SK-N-SH treated with all-trans-retinoic acid at 6 μM for 48 hours (cell line): ENCODE data around the gene RDH11.

ENCODE experiments used
- ATAC-seq: fragments of 200-7000 bp; cut with Tn5 transposase; 3 replicates; pipeline ENCODE4 v1.9.1; 2020; ENCODE audit warnings: mild to moderate bottlenecking, moderate library complexity
- ARNTL ChIP-seq: fragments of 450-650 bp; formaldehyde crosslinking; IDR thresholded peaks from 2 replicates; pipeline ENCODE4 v1.5.0; 2020; ENCODE audit warnings: low read depth, mild to moderate bottlenecking, moderate library complexity, borderline replicate concordance
- BACH2 ChIP-seq: fragments of 250-450 bp; sonication (Bioruptor Pico); IDR thresholded peaks from 2 replicates; pipeline ENCODE4 v1.9.0; 2021; ENCODE audit warnings: mild to moderate bottlenecking, borderline replicate concordance
- CREB5 ChIP-seq: fragments of 250-450 bp; sonication (Bioruptor Pico); IDR thresholded peaks from 2 replicates; pipeline ENCODE4 v1.5.1; 2020; ENCODE audit warnings: low read depth, mild to moderate bottlenecking, moderate library complexity
- CSDC2 ChIP-seq: fragments of 250-450 bp; sonication (Bioruptor Pico); IDR thresholded peaks from 2 replicates; pipeline ENCODE4 v1.5.0; 2020; ENCODE audit warnings: mild to moderate bottlenecking, moderate library complexity
- CSRNP3 ChIP-seq: fragments of 250-450 bp; sonication (Bioruptor Pico); IDR thresholded peaks from 2 replicates; pipeline ENCODE4 v1.5.1; 2021; ENCODE audit warnings: mild to moderate bottlenecking, moderate library complexity
- ESRRG ChIP-seq: fragments of 250-450 bp; sonication (Bioruptor Pico); IDR thresholded peaks from 2 replicates; pipeline ENCODE4 v1.6.1; 2021; ENCODE audit warnings: mild to moderate bottlenecking
- ISL1 ChIP-seq: fragments of 250-450 bp; sonication (Bioruptor Pico); IDR thresholded peaks from 2 replicates; pipeline ENCODE4 v2.1.2; 2022; ENCODE audit warnings: mild to moderate bottlenecking, moderate library complexity
- OSR1 ChIP-seq: fragments of 250-450 bp; sonication (Bioruptor Pico); IDR thresholded peaks from 2 replicates; pipeline ENCODE4 v1.8.0; 2022; ENCODE audit warnings: moderate library complexity, mild to moderate bottlenecking, inconsistent platforms
- PATZ1 ChIP-seq: fragments of 250-450 bp; sonication (Bioruptor Pico); IDR thresholded peaks from 2 replicates; pipeline ENCODE4 v1.8.0; 2020; ENCODE audit warnings: mild to moderate bottlenecking, moderate library complexity, borderline replicate concordance
- POU6F1 ChIP-seq: fragments of 250-450 bp; sonication (Bioruptor Pico); IDR thresholded peaks from 2 replicates; pipeline ENCODE4 v1.8.0; 2021; ENCODE audit warnings: low read depth, mild to moderate bottlenecking, moderate library complexity, borderline replicate concordance
- PPARA ChIP-seq: fragments of 250-450 bp; sonication (Bioruptor Pico); IDR thresholded peaks from 2 replicates; pipeline ENCODE4 v1.5.0; 2020; ENCODE audit warnings: mild to moderate bottlenecking, borderline replicate concordance
- RARB ChIP-seq: fragments of 250-450 bp; sonication (Bioruptor Pico); IDR thresholded peaks from 2 replicates; pipeline ENCODE4 v1.8.0; 2021; ENCODE audit warnings: mild to moderate bottlenecking, moderate library complexity
- SNAI2 ChIP-seq: fragments of 250-450 bp; sonication (Bioruptor Pico); IDR thresholded peaks from 2 replicates; pipeline ENCODE4 v1.5.0; 2020; ENCODE audit warnings: mild to moderate bottlenecking, moderate library complexity
- TCF4 ChIP-seq: fragments of 250-450 bp; sonication (Bioruptor Pico); IDR thresholded peaks from 2 replicates; pipeline ENCODE4 v1.8.0; 2021; ENCODE audit warnings: mild to moderate bottlenecking, moderate library complexity, borderline replicate concordance
- TSHZ2 ChIP-seq: fragments of 250-450 bp; sonication (Bioruptor Pico); IDR thresholded peaks from 2 replicates; pipeline ENCODE4 v1.5.0; 2020; ENCODE audit warnings: mild to moderate bottlenecking, moderate library complexity
- ZFP3 ChIP-seq: fragments of 250-450 bp; sonication (Bioruptor Pico); IDR thresholded peaks from 2 replicates; pipeline ENCODE4 v1.5.0; 2020; ENCODE audit warnings: mild to moderate bottlenecking, moderate library complexity
- ZFP30 ChIP-seq: fragments of 450-650 bp; formaldehyde crosslinking; IDR thresholded peaks from 2 replicates; pipeline ENCODE4 v1.5.0; 2022; ENCODE audit warnings: mild to moderate bottlenecking, moderate library complexity
- ZNF565 ChIP-seq: fragments of 450-650 bp; formaldehyde crosslinking; conservative IDR thresholded peaks from 2 replicates; pipeline ENCODE4 v1.5.0; 2020; ENCODE audit warnings: low read depth, mild to moderate bottlenecking, moderate library complexity
- ZNF70 ChIP-seq: fragments of 450-650 bp; formaldehyde crosslinking; IDR thresholded peaks from 2 replicates; pipeline ENCODE4 v1.5.0; 2020; ENCODE audit warnings: mild to moderate bottlenecking, moderate library complexity
- ZNF8 ChIP-seq: fragments of 450-650 bp; formaldehyde crosslinking; IDR thresholded peaks from 2 replicates; pipeline ENCODE4 v1.5.0; 2020; ENCODE audit warnings: mild to moderate bottlenecking, moderate library complexity

RDH11 gene

GRCh38 chr14:67729072-67729885, 33.7 kb upstream of the RDH11 start:
- TF ChIP-seq SNAI2 (no peak), PATZ1 (CRISPR knock-in tag) (no peak), RARB (no peak), TCF4 (CRISPR knock-in tag) (no peak), ZNF70 (CRISPR knock-in tag) (no peak), CSRNP3 (CRISPR knock-in tag) (no peak), TSHZ2 (CRISPR knock-in tag) (no peak), CREB5 (CRISPR knock-in tag) (no peak)
- ATAC-seq, result no peak

GRCh38 chr14:67728258-67728657, 32.7 kb upstream of the RDH11 start:
- ATAC-seq, result no peak
- TF ChIP-seq ZNF8 (CRISPR knock-in tag) (no peak), TSHZ2 (CRISPR knock-in tag) (no peak), PATZ1 (CRISPR knock-in tag) (no peak), ZNF70 (CRISPR knock-in tag) (no peak), BACH2 (no peak), ZFP3 (no peak), ZNF565 (CRISPR knock-in tag) (no peak), ESRRG (no peak), SNAI2 (no peak), RARB (no peak), CREB5 (CRISPR knock-in tag) (no peak), CSRNP3 (CRISPR knock-in tag) (no peak), OSR1 (CRISPR knock-in tag) (no peak), ARNTL (CRISPR knock-in tag) (no peak), CSDC2 (no peak), TCF4 (CRISPR knock-in tag) (no peak), ZFP30 (no peak), POU6F1 (CRISPR knock-in tag) (no peak), PPARA (CRISPR knock-in tag) (no peak), ISL1 (no peak)
- TF ChIP-seq, all 23 proteins: peak for 0
